ENCODE data around the gene HMCN2. TPM values are rescaled to one million over a fixed set of nuclear protein-coding genes. Genes with fewer than 3 reads are reported as not detected.

Gene HMCN2
- total RNA-seq, 1 experiment from 2014 or later = not detected

GRCh38 chr9:130465383-130466096 is 200.0 kb downstream of the HMCN2 start:
- no peak for DNase-seq (ENCODE audit: low read depth, low spot score)
- in situ Hi-C loops (cut with HindIII; ENCODE audit: low pct_unique_long_range_greater_than_20kb, low sequenced_read_pairs) = no loop called here

- no peak for DNase-seq (ENCODE audit: low read depth, low spot score)
Observed at GRCh38 chr9:130466537-130467217, 201.1 kb downstream of the HMCN2 start.

GRCh38 chr9:130467316-130467715 is 201.8 kb downstream of the HMCN2 start:
- DNase-seq (ENCODE audit: low read depth, low spot score) = no peak
- in situ Hi-C loops (cut with HindIII; ENCODE audit: low pct_unique_long_range_greater_than_20kb, low sequenced_read_pairs) = no loop called here

More at GRCh38 chr9:130466537-130467217, 201.1 kb downstream of the HMCN2 start:
- in situ Hi-C loops (cut with HindIII; ENCODE audit: low pct_unique_long_range_greater_than_20kb, low sequenced_read_pairs) = no loop called here

GRCh38 chr9:130468566-130468965 is 203.0 kb downstream of the HMCN2 start:
- no peak for DNase-seq (ENCODE audit: low read depth, low spot score)
- in situ Hi-C loops (cut with HindIII; ENCODE audit: low pct_unique_long_range_greater_than_20kb, low sequenced_read_pairs) = no loop called here

GRCh38 chr9:130470269-130470668 is 204.7 kb downstream of the HMCN2 start:
- no peak for DNase-seq (ENCODE audit: low read depth, low spot score)
- in situ Hi-C loops (cut with HindIII; ENCODE audit: low pct_unique_long_range_greater_than_20kb, low sequenced_read_pairs) = loop anchor here (10.0 kb wide), 1 partner anchor 135 kb away; no protein-coding TSS in a partner anchor

GRCh38 chr9:130470950-130471349 is 205.4 kb downstream of the HMCN2 start:
- in situ Hi-C loops (cut with HindIII; ENCODE audit: low pct_unique_long_range_greater_than_20kb, low sequenced_read_pairs) = loop anchor here (10.0 kb wide), 1 partner anchor 134 kb away; no protein-coding TSS in a partner anchor
- no peak for DNase-seq (ENCODE audit: low read depth, low spot score)

- in situ Hi-C loops (cut with HindIII; ENCODE audit: low pct_unique_long_range_greater_than_20kb, low sequenced_read_pairs) = loop anchor here (10.0 kb wide), 1 partner anchor 133 kb away; no protein-coding TSS in a partner anchor
- DNase-seq (ENCODE audit: low read depth, low spot score) = no peak
Observed at GRCh38 chr9:130471411-130472183, 206.0 kb downstream of the HMCN2 start.

GRCh38 chr9:130472184-130472705 is 206.7 kb downstream of the HMCN2 start:
- DNase-seq (ENCODE audit: low read depth, low spot score) = no peak
- in situ Hi-C loops (cut with HindIII; ENCODE audit: low pct_unique_long_range_greater_than_20kb, low sequenced_read_pairs) = loop anchor here (10.0 kb wide), 1 partner anchor 133 kb away; no protein-coding TSS in a partner anchor

GRCh38 chr9:130473009-130473408 is 207.4 kb downstream of the HMCN2 start:
- DNase-seq (ENCODE audit: low read depth, low spot score) = no peak
- in situ Hi-C loops (cut with HindIII; ENCODE audit: low pct_unique_long_range_greater_than_20kb, low sequenced_read_pairs) = loop anchor here (10.0 kb wide), 1 partner anchor 132 kb away; no protein-coding TSS in a partner anchor

GRCh38 chr9:130473566-130473965 is 208.0 kb downstream of the HMCN2 start:
- DNase-seq (ENCODE audit: low read depth, low spot score) = no peak
- in situ Hi-C loops (cut with HindIII; ENCODE audit: low pct_unique_long_range_greater_than_20kb, low sequenced_read_pairs) = loop anchor here (10.0 kb wide), 1 partner anchor 131 kb away; no protein-coding TSS in a partner anchor

GRCh38 chr9:130474106-130474505 is 208.5 kb downstream of the HMCN2 start:
- no peak for DNase-seq (ENCODE audit: low read depth, low spot score)
- in situ Hi-C loops (cut with HindIII; ENCODE audit: low pct_unique_long_range_greater_than_20kb, low sequenced_read_pairs) = loop anchor here (10.0 kb wide), 1 partner anchor 131 kb away; no protein-coding TSS in a partner anchor

- in situ Hi-C loops (cut with HindIII; ENCODE audit: low pct_unique_long_range_greater_than_20kb, low sequenced_read_pairs) = loop anchor here (10.0 kb wide), 1 partner anchor 129 kb away; no protein-coding TSS in a partner anchor
- DNase-seq (ENCODE audit: low read depth, low spot score) = no peak
Observed at GRCh38 chr9:130476151-130476730, 210.7 kb downstream of the HMCN2 start.

- in situ Hi-C loops (cut with HindIII; ENCODE audit: low pct_unique_long_range_greater_than_20kb, low sequenced_read_pairs) = loop anchor here (10.0 kb wide), 1 partner anchor 127 kb away; no protein-coding TSS in a partner anchor
- DNase-seq (ENCODE audit: low read depth, low spot score) = no peak
Observed at GRCh38 chr9:130477564-130477963, 212.0 kb downstream of the HMCN2 start.

GRCh38 chr9:130478152-130478551 is 212.6 kb downstream of the HMCN2 start:
- in situ Hi-C loops (cut with HindIII; ENCODE audit: low pct_unique_long_range_greater_than_20kb, low sequenced_read_pairs) = loop anchor here (10.0 kb wide), 1 partner anchor 127 kb away; no protein-coding TSS in a partner anchor

GRCh38 chr9:130478736-130479575 is 213.4 kb downstream of the HMCN2 start:
- in situ Hi-C loops (cut with HindIII; ENCODE audit: low pct_unique_long_range_greater_than_20kb, low sequenced_read_pairs) = loop anchor here (10.0 kb wide), 1 partner anchor 126 kb away; no protein-coding TSS in a partner anchor
- DNase-seq (ENCODE audit: low read depth, low spot score) = no peak

More at GRCh38 chr9:130478152-130478551, 212.6 kb downstream of the HMCN2 start:
- no peak for DNase-seq (ENCODE audit: low read depth, low spot score)

- DNase-seq (ENCODE audit: low read depth, low spot score) = no peak
- in situ Hi-C loops (cut with HindIII; ENCODE audit: low pct_unique_long_range_greater_than_20kb, low sequenced_read_pairs) = loop anchor here (10.0 kb wide), 1 partner anchor 125 kb away; no protein-coding TSS in a partner anchor
Observed at GRCh38 chr9:130479587-130479986, 214.0 kb downstream of the HMCN2 start.
